Stimulated activated CD8-positive, alpha-beta memory T cell treated with anti-CD3 and anti-CD28 coated beads, Interleukin-4, amount 100 ng/mL, for 24 hours (primary cell): ENCODE data around the gene HOMER1.
"Not testable (repeated sequence)": the region's sequence is repeated elsewhere in the genome, so short reads cannot be mapped to it uniquely, and the experiment has no call there.

Experiments used
- DNase-seq: peaks from one replicate; pipeline ENCODE4 v3.0.0-alpha.2; 2020; ENCODE audit warnings: low read depth

Gene HOMER1

DNA sequence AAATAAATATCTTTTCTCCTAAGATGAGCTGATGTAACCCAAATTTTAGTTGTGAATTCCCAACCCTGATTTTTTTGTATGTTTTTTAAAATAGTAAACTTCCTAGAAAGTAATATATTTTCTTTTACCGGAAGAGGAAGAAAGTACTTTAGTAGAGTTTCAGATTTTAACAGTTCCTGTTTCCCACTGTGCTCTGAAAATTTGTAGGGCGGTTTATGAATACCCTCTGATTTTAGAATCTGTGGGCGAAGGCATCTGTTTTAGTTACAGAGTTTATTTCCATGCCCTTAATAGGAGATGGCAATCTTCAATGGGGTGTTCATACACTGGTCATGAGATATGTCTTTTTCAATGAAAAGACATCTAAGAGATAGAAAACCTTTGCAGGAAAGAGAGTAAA is 3.7 kb upstream of the HOMER1 start:
- DNase-seq: no peak

DNA sequence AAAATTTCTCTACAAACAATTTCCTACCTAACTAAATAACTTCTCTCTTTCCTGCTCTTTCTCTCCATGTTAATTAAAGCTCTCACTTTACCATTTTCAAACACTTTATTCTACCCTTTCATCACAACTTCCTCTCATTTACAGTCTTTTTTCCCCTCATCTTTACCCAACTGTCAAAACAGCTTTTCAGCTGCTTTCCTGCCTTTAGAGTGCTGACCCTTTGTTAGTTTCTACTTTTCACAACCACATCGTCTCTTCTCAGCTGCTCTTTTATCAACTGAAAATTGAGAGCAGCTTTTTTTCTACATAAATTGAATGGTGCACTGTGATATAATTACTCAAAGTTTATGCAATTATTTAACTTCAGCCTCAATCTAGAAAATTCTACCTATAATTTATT is 3.1 kb upstream of the HOMER1 start:
- no peak for DNase-seq

DNA sequence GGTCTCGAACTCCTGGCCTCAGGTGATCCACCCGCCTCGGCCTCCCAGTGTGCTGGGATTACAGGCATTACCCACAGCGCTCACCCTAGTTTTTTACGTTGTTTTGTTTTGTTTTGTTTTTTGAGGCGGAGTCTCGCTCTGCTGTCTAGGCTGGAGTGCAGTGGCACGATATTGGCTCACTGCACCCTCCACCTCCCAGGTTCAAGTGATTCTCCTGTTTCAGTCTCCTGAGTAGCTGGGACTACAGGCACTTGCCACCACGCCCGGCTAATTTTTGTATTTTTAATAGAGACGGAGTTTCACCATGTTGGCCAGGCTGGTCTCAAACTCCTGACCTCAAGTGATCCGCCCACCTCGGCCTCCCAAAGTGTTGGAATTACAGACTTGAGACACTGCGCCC is 2.4 kb upstream of the HOMER1 start:
- not testable (repeated sequence) for DNase-seq

GRCh38 chr5:79514391-79515105 is 614 bp upstream of the HOMER1 start:
- DNase-seq: peak; percentile 79

DNA sequence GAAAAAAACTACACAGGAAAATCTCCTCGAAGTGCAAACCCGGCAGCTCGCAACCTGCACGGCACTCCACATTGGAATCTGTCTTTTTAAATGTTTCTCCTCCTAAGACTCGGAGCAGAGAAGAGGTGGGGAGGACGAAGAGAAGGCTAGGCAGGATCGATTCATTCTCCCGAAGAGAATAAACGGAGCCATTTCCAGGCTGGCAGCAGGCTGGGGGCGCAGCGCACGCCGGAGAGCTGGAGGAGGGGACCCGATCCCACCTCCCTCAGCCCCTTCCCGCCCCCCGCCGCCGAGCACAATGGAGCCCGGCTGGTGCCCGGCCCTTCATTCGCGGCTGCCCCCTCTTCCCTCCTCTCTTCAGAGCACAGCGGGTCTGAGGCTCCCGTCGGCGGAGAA is 628 bp downstream of the HOMER1 start:
- DNase-seq: no peak

DNA sequence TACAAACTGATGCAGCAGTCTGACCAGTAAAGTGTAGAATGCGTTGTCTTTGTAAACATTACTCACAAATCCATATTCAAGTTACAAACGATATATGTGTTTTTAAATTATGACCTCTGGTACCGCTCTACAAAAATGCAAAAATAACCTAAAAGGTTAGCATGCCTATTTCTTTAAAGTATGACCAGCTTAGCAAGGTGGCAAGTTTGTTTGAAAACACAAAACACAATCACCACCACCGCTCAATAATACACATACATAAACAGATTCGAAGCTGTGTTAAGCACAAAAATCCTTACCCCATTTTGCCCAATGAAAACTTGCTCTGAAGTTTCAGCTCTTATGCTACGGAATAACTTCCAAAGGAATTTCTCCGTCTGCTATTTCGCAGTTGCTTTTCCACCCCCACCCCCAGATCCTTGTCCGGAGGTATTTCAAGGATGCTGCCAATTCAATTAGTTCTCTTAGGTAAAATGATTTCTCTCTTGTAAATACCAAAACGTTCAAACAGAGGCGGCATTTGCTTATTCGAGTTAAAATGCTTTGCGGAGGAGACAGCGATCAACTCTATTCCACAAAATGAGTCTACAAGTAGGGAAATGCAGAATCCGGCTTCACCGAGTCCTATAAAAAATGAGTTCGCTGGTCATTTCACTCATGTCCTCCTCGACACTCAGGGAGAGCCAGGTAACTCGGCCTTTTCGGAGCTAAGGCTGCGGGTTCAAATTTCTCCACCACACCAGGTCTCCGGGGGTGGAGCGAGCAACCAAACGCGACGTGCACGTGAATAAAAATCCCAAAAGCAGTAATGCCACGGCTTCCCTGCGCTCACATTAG is 1.2 kb downstream of the HOMER1 start:
- DNase-seq: no peak

- no peak for DNase-seq
Observed at GRCh38 chr5:79512049-79512448, 1.9 kb downstream of the HOMER1 start.

DNA sequence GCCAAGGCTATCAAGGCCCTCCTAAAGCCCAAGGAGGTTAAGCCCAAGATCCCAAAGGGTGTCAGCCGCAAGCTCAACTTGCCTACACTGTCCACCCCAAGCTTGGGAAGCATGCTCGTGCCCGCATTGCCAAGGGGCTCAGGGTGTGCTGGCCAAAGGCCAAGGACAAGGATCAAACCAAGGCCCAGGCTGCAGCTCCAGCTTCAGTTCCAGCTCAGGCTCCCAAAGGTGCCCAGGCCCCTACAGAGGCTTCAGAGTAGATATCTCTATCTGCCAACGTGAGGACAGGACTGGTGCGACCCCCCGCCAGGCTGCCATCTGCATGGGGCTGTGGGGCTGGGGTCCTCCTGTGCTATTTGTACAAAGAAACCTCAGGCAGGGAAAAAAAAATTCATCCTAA is 3.3 kb downstream of the HOMER1 start:
- DNase-seq: no peak

DNA sequence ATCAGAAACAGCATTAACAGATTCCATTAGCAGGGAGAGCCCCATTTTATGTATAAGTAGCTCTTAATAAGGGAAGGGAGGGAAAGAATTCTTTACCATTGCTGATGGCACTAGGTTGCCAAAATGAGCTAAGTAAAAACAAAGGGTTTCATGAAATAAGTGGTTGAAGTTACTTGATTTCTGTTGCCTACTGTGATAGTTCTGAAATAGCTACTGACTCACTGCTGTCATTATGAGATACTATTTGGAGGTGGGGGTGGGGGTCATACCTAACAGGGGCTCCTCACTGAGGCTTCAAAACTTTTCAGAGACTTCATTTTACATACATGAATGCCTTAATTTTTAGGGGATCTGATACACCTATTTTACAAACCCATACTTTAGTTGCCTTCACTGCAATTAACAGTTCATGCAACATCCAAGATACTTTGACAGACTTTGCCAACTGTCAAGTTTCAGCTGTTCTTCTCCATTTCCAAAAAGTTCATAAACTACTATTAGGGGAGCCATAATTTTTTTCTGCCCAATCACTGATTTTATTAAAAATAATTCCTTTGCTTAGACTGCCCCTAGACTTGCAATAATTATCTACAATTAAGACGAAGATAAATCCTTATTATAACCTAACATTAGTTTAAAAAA is 4.6 kb downstream of the HOMER1 start:
- no peak for DNase-seq

DNA sequence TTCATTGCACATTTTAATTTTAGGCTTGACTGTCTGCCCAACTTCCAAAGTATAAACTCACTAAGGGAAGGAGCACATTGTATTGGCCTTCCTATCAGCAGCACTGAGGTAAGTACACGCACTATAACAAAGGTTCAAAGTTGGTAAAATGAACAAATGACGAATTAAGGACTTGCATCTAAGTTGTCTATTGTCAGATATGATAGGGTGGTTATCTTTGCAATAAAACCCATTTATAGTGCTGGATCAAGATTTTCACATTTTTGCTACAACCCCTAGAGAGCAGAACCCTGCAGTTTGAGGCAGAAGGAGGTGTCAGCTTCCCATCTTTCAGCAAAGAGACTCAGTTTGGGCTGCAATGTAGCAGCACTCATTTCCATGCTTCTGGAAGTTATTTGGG is 5.1 kb downstream of the HOMER1 start:
- DNase-seq: no peak

GRCh38 chr5:79508354-79508753 is 5.6 kb downstream of the HOMER1 start:
- DNase-seq: no peak

GRCh38 chr5:79507251-79508205 is 6.4 kb downstream of the HOMER1 start:
- DNase-seq: no peak

DNA sequence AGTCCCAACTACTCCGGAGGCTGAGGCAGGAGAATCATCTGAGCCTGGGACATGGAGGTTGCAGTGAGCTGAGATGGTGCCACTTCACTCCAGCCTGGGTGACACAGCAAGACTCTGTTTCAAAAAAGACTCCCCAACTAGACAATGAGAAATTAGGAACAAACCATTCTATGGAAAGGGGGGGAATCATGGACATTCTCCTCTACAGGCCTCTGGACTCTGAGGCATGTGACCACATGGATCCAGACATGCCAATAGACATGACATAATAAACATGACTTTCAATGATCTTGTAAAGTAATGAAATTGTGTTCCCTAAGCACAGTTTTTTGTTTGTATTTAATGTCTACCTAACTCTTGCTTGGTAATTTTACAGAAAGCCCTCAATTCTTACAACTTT is 8.8 kb downstream of the HOMER1 start:
- no peak for DNase-seq

GRCh38 chr5:79503794-79504495 is 10.0 kb downstream of the HOMER1 start:
- no peak for DNase-seq

DNA sequence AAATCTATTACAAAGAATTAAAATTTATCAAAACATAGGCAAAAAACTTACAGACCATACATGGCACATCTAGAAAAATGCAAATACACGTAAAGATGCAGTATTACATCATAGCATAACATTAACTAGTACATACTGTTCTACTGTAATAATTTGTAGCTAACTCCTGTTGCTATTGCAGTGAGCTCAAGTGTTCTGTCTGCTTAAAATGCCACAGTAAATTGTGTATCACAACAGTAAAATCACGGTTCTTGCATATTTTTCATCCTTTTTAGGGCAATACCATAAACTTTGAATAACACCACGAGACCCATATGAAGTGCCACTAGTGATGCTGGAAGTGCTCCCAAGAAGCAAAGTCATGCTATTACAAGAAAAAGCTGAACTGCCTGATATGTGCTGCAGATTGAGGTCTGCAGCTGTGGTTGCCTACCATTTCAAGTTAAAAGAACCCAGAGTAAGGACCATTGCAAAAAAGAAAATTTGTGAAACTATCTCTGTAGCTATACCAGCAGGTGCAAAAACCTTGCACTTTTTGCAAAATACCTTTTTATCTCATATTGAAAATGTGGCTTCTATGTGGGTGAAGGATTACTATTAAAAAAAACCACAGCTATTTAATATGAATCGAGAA is 14.2 kb downstream of the HOMER1 start:
- no peak for DNase-seq

GRCh38 chr5:79495311-79495710 is 18.6 kb downstream of the HOMER1 start:
- no peak for DNase-seq

DNA sequence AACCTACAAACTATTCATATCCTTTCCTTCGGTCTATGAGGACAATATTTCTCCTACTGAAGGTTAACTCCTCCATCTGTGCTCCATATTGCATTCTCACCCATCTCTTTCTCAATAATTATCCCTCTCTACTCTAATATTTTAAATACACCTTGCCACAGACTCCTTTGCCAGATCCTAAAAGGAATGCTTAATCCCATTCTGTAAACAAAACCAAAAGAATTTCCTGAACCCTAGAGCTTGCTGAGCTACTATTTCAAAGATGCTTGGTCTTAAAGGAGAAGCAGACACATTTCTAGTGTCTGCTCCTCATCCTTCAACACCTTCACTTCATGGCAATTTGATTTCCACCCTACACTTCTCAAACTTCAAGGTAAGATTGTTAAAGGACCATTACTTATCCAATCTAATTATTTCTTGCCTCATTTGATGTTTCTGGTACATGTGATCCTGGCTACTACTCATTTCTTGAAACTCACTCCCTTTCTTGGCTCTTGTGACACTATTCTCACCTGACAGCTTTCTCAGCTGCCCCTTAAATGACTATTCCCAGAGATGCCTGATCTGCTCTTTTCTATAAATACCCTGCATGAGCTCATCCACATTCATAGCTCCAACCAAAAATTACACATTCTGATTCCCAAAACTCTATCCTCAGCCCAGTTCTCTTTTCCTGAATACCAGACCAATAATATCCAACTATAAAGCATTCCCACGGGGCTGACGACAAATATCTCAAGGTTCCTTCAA is 20.2 kb downstream of the HOMER1 start:
- no peak for DNase-seq

DNA sequence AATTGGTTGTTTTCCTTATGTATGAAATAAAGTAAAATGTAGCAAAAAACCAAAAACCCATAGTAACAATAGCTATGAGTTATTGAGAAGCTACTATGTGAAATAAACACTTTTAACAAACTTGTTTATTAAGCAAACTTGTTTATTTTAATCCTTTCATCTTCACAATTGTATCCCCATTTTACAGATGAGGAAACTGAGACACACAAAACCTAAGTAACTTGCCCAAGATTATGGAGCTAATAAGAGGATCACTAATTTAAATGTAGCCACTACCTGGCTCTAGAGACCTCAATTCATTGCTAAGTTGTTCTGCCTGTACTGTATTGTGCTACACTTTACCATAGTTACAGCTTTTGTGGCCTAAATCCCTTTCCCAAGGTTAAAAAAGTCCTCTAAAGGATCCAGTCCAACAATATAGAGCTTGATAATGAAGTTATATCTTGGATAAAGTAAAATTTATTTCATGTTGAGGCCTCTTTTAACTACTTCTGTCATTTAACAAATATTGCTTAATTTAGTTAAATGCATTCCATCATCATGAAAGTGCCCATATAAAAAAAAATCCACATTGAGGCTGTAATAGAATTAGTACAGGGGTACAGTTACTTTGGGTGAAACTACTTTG is 22.1 kb downstream of the HOMER1 start:
- DNase-seq: no peak

DNA sequence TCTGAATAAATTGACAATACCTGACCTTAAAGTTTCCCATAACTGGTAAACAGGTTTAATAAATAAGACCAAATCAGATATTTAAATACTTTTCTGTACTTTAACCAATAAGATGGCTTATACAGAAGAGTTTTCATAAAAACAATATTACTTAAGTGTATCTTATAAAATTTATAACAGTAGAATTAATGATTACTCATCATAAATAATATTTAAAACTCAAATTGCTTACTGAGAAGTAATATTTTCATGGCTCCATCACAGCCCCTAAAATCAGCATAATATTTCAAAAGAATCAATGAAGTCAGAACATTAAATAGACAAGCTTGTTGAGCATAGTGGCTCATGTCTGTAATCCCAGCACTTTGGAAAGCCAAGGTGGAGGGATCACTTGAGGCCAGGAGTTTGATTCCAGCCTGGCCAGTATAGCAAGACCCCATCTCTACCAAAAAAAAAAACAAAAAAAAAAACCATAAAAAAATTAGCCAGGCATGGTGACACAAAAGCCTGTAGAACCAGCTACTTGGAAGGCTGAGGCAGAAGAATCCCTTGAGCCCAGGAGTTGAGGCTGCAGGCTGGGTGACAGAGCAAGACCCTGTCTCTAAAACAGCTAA is 23.5 kb downstream of the HOMER1 start:
- no peak for DNase-seq
